Measurements from ENCODE around the gene PSD4.

Gene PSD4

DNA sequence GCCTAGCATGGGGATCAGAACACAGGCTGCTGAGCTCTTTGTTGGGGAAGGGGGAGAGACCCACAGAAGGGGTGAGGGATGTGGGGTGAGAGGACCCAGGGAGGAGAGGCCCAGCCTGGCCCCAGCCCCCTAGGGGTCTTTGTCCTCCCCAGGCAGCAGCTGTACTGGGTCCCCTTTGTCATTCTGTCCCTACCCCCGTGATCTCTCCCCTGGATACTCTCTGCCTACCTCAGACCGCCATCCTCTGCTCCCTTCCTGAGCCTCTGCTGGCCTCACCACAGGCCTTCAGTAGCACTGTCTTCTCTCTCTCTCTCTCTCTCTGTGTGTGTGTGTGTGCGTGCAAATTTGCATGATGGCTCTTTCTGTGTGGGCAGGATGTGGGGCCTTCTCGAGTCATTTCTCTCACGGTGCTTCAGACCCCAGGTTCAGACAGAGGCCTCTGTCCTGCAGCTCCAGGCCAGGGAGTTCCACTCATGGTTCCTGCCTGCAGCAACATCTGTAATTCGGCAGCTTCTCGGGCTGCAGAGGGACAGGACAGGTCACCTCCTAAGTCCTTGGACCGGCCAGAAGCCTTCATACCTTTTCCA lies 1.4 kb downstream of the PSD4 start:
- Histone ChIP-seq H3K4me2 (ENCODE audit: low read depth, low read length, poor library complexity, severe bottlenecking) (peak overlapping the region; percentile 100), H2AFZ (ENCODE audit: low read length) (no peak overlapping the region), H3K9me2 (replicated peaks; ENCODE audit: low read depth, low read length) (no peaks in the 10 kb centered on the region), H3K79me2 (ENCODE audit: insufficient read depth, low read length) (peaks cover 62% of the 10 kb centered on the region), H3K36me3 (ENCODE audit: insufficient read depth, low read length) (no peaks in the 10 kb centered on the region), H3F3A (ENCODE audit: low read depth) (no peaks in the 10 kb centered on the region), H3K9me3 (ENCODE audit: insufficient read depth, low read depth, low read length) (no peaks in the 10 kb centered on the region), H3K27me3 (ENCODE audit: insufficient read depth, low read length, poor library complexity, severe bottlenecking) (no peaks in the 10 kb centered on the region), H3K4me1 (ENCODE audit: insufficient read depth, low read length, poor library complexity, severe bottlenecking) (peaks cover 57% of the 10 kb centered on the region), H3K9ac (ENCODE audit: low read depth, low read length, poor library complexity, severe bottlenecking) (peak overlapping the region; percentile 98), H3K4me3 (ENCODE audit: low read length, poor library complexity, severe bottlenecking) (peak overlapping the region; percentile 97), H4K20me1 (ENCODE audit: insufficient read depth, low read length, poor library complexity, severe bottlenecking) (peaks cover 50% of the 10 kb centered on the region)
- TF ChIP-seq, protein P1, sequence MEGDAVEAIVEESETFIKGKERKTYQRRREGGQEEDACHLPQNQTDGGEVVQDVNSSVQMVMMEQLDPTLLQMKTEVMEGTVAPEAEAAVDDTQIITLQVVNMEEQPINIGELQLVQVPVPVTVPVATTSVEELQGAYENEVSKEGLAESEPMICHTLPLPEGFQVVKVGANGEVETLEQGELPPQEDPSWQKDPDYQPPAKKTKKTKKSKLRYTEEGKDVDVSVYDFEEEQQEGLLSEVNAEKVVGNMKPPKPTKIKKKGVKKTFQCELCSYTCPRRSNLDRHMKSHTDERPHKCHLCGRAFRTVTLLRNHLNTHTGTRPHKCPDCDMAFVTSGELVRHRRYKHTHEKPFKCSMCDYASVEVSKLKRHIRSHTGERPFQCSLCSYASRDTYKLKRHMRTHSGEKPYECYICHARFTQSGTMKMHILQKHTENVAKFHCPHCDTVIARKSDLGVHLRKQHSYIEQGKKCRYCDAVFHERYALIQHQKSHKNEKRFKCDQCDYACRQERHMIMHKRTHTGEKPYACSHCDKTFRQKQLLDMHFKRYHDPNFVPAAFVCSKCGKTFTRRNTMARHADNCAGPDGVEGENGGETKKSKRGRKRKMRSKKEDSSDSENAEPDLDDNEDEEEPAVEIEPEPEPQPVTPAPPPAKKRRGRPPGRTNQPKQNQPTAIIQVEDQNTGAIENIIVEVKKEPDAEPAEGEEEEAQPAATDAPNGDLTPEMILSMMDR (conservative IDR thresholded peaks at IDR 0.05; ENCODE audit: low read length), result no peak
- no peak for TF ChIP-seq EZH2phosphoT487 (IDR thresholded peaks at IDR 0.05; ENCODE audit: borderline replicate concordance)

DNA sequence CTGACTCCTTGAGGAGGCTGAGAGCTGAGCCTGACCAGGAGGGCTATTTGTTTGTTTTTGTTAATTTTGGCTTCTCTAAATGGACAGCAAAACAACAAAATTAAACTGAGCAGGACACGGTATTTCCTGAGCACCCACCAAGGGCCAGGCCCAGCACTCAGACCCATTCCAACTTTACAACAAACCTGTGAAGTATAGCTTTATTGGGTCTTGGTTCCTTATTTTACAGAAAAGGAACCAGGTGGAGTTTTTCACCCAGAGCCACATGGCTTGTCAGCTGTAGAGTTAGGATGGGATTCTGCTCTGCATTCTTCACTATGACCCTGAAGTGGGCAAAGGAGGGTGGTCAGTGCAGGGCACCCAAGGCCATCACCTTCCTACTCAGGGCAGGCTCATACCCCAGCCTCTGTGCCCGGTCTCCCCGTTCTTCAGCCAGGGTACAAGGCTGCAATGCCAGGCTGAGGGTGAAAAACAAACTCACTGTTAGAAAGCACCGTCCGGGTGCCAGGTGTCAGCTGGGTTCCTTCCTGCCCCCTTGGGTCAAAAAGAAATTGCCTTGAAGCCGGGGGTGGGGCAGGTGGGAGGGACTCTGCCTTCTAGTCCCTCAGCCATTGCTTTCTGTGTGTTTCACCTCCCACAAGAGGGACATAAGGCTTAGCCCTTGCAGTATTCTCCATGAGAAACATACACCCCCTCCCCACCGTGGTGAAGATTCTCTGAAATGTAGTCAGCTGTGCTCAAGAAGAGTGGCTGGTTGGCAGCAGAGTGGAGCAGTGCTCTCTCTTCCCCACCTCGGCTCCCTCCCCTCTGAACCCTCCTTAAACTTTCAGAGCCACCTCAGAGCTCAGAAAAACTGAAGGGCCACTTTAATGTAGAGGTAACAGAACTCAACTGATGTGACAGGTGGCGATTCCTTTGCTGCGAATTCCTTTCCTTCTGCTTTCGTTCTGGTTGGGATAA lies 2.2 kb downstream of the PSD4 start:
- no peaks in the 10 kb centered on the region for H3K9me2 ChIP-seq (replicated peaks; ENCODE audit: low read depth, low read length)
- H3K79me2 ChIP-seq (ENCODE audit: insufficient read depth, low read length), result peaks cover 71% of the 10 kb centered on the region
- H2AFZ ChIP-seq (ENCODE audit: low read length), result no peak overlapping the region
- TF ChIP-seq, protein P1 (conservative IDR thresholded peaks at IDR 0.05; ENCODE audit: low read length), result no peak
- TF ChIP-seq EZH2phosphoT487 (IDR thresholded peaks at IDR 0.05; ENCODE audit: borderline replicate concordance), result no peak
- peak overlapping the region; percentile 100 for H3K4me2 ChIP-seq (ENCODE audit: low read depth, low read length, poor library complexity, severe bottlenecking)
- peak overlapping the region; percentile 98 for H3K9ac ChIP-seq (ENCODE audit: low read depth, low read length, poor library complexity, severe bottlenecking)
- no peaks in the 10 kb centered on the region for H3F3A ChIP-seq (ENCODE audit: low read depth)
- peaks cover 65% of the 10 kb centered on the region for H3K4me1 ChIP-seq (ENCODE audit: insufficient read depth, low read length, poor library complexity, severe bottlenecking)
- no peaks in the 10 kb centered on the region for H3K36me3 ChIP-seq (ENCODE audit: insufficient read depth, low read length)
- peak overlapping the region; percentile 97 for H3K4me3 ChIP-seq (ENCODE audit: low read length, poor library complexity, severe bottlenecking)
- H3K9me3 ChIP-seq (ENCODE audit: insufficient read depth, low read depth, low read length), result no peaks in the 10 kb centered on the region
- H3K27me3 ChIP-seq (ENCODE audit: insufficient read depth, low read length, poor library complexity, severe bottlenecking), result no peaks in the 10 kb centered on the region
- H4K20me1 ChIP-seq (ENCODE audit: insufficient read depth, low read length, poor library complexity, severe bottlenecking), result peaks cover 59% of the 10 kb centered on the region

DNA sequence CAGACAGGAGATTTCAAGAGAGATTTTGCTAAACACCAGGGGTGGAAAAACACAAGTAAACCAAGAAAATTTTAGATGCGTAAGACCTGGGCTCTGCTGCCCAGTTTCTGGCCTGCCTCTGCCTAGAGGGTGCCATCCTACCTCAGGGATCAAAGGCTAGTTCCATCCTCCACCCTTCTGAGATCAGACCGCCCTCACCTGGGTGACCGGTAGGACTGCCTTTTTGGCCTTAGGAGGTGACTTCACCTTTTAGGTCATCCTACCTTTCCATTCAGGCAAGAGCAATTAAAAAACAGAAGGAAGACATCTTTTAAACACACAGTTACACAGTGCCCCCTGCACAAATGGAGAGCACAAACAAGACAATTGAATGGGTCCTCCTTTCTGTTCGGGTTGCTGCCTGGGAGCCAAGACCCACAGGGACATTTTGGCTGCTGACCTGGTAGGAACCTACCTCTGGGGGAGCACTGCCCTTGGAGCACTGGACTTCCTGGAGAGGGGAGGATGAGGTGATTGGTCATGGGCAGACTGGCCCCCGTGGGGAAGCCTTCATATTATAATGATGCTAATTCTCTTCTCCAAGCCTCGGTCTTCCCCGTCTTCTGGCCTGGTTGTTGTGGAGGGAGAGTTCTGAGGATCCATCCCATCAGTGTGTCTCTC lies 3.1 kb downstream of the PSD4 start:
- peaks cover 67% of the 10 kb centered on the region for H4K20me1 ChIP-seq (ENCODE audit: insufficient read depth, low read length, poor library complexity, severe bottlenecking)
- H3K36me3 ChIP-seq (ENCODE audit: insufficient read depth, low read length), result no peaks in the 10 kb centered on the region
- no peak overlapping the region for H2AFZ ChIP-seq (ENCODE audit: low read length)
- peaks cover 79% of the 10 kb centered on the region for H3K79me2 ChIP-seq (ENCODE audit: insufficient read depth, low read length)
- H3K27me3 ChIP-seq (ENCODE audit: insufficient read depth, low read length, poor library complexity, severe bottlenecking), result no peaks in the 10 kb centered on the region
- no peaks in the 10 kb centered on the region for H3K9me2 ChIP-seq (replicated peaks; ENCODE audit: low read depth, low read length)
- no peaks in the 10 kb centered on the region for H3K9me3 ChIP-seq (ENCODE audit: insufficient read depth, low read depth, low read length)
- peak overlapping the region; percentile 98 for H3K9ac ChIP-seq (ENCODE audit: low read depth, low read length, poor library complexity, severe bottlenecking)
- TF ChIP-seq, protein P1 (conservative IDR thresholded peaks at IDR 0.05; ENCODE audit: low read length), result no peak
- TF ChIP-seq EZH2phosphoT487 (IDR thresholded peaks at IDR 0.05; ENCODE audit: borderline replicate concordance), result no peak
- H3F3A ChIP-seq (ENCODE audit: low read depth), result no peaks in the 10 kb centered on the region
- peak overlapping the region; percentile 100 for H3K4me2 ChIP-seq (ENCODE audit: low read depth, low read length, poor library complexity, severe bottlenecking)
- peak overlapping the region; percentile 97 for H3K4me3 ChIP-seq (ENCODE audit: low read length, poor library complexity, severe bottlenecking)
- peaks cover 73% of the 10 kb centered on the region for H3K4me1 ChIP-seq (ENCODE audit: insufficient read depth, low read length, poor library complexity, severe bottlenecking)

All from Loucy (cell line).